ENCODE measurements around the gene FAH. TPM values are rescaled to one million over a fixed set of nuclear protein-coding genes. Genes with fewer than 3 reads are reported as not detected.

The FAH gene
- total RNA-seq, 4 donors from 2014 or later, result 11.1 to 15.0 (median 14.0) TPM

DNA sequence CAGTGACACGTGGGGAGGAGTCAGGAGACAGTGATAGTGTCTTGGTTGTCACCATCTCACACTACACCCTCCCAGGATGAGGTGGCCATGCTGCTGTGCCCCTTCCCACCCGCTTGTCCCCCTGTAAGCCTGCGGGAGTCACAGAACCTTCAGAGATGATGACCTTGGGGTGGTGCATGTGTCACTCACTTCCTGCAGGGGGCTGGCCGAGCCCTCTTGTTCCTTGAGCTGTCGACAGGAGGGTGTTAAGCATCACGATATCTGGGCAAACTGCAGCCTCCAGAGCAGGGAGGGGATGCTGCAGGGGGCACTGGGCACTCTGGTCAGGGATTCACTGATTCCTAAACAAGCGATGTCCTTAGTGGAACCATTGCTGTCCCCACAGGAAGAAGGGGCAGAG lies 27.7 kb downstream of the FAH start:
- intact Hi-C loops (cut with DNase I), result no loop called here
- H3K4me1 ChIP-seq, result peaks cover 0 to 5% (median 0%) of the 10 kb centered on the region in 4 donors
- no peak overlapping the region for H3K27ac ChIP-seq (replicated peaks in 1 of 4)
- 69% methylated on average over 2 of the region's 7 CpGs for WGBS
- DNase-seq (ENCODE audit: extremely low spot score), result no peak
- no peaks in the 10 kb centered on the region for H3K27me3 ChIP-seq
- H3K36me3 ChIP-seq, result peaks cover 20 to 89% (median 48%) of the 10 kb centered on the region in 4 donors
- no peak overlapping the region for H3K4me3 ChIP-seq
- TF ChIP-seq EP300 (IDR thresholded peaks at IDR 0.05), result no peak
- no peak for TF ChIP-seq POLR2A (IDR thresholded peaks at IDR 0.05; ENCODE audit: low read depth)
- TF ChIP-seq, protein P1, sequence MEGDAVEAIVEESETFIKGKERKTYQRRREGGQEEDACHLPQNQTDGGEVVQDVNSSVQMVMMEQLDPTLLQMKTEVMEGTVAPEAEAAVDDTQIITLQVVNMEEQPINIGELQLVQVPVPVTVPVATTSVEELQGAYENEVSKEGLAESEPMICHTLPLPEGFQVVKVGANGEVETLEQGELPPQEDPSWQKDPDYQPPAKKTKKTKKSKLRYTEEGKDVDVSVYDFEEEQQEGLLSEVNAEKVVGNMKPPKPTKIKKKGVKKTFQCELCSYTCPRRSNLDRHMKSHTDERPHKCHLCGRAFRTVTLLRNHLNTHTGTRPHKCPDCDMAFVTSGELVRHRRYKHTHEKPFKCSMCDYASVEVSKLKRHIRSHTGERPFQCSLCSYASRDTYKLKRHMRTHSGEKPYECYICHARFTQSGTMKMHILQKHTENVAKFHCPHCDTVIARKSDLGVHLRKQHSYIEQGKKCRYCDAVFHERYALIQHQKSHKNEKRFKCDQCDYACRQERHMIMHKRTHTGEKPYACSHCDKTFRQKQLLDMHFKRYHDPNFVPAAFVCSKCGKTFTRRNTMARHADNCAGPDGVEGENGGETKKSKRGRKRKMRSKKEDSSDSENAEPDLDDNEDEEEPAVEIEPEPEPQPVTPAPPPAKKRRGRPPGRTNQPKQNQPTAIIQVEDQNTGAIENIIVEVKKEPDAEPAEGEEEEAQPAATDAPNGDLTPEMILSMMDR (IDR thresholded peaks at IDR 0.05), result no peak
- TF ChIP-seq POLR2AphosphoS5 (IDR thresholded peaks at IDR 0.05), result no peak
- no peaks in the 10 kb centered on the region for H3K9me3 ChIP-seq

DNA sequence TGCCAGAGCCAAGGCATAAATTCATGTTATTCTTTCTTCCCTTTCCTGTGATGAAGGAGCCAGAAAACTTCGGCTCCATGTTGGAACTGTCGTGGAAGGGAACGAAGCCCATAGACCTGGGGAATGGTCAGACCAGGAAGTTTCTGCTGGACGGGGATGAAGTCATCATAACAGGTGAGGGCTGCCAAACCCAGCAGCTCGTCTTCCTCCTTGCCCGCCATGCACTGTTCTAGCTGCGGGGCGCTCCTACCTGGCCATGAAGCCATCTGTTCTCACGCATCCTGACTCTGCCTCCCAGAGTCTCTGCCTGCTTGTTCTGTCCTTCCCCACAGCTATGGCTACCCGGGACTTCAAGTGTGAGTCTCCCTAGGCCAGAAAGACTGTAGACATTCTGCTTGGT lies 28.2 kb downstream of the FAH start:
- intact Hi-C loops (cut with DNase I), result no loop called here
- 94% methylated on average over 6 of the region's 10 CpGs for WGBS
- Histone ChIP-seq H3K4me1 (peaks cover 0 to 5% (median 0%) of the 10 kb centered on the region in 4 donors), H3K36me3 (peaks cover 24 to 89% (median 54%) of the 10 kb centered on the region in 4 donors), H3K27me3 (no peaks in the 10 kb centered on the region), H3K27ac (replicated peaks in 1 of 4) (no peak overlapping the region), H3K9me3 (no peaks in the 10 kb centered on the region), H3K4me3 (no peak overlapping the region)
- no peak for TF ChIP-seq EP300 (IDR thresholded peaks at IDR 0.05)
- TF ChIP-seq, protein P1 (IDR thresholded peaks at IDR 0.05), result no peak
- no peak for DNase-seq (ENCODE audit: extremely low spot score)

DNA sequence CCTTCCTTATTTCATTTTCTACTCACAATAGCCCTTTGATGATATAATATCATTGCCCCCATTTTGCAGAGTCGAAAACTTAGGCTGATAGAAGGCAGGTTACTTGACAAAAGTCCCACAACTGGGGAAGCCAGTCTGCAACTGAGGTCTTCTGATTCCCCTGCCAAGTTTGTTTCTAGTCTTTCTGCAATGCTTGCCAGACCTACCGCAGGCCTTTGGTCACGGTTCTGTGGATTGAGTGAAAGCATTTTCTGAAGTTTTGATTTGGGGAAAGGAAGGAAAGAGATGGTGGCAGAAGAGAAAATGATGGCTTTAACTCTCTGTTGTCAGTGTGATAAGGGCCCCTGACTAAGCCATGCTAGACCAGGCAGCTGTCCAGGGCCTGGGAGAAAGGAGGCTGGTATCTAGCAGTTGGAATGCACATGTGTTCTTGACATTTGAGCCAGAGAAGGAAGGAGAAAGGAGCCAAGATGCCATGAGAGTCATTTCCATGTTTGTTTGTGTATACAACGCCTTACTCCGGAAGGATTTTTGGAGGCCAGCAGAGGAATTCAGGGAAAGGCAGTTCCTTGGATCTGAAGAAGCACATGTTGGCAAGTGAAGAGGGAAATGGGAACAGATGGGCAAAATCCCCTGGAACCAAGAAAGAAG lies 29.9 kb downstream of the FAH start:
- DNase-seq (ENCODE audit: extremely low spot score), result no peak
- TF ChIP-seq POLR2A (IDR thresholded peaks at IDR 0.05; ENCODE audit: low read depth) (no peak), EP300 (IDR thresholded peaks at IDR 0.05) (no peak), POLR2AphosphoS5 (IDR thresholded peaks at IDR 0.05) (no peak)
- TF ChIP-seq, protein P1 (IDR thresholded peaks at IDR 0.05), result no peak
- WGBS, result 64% methylated on average over 5 of the region's 5 CpGs
- H3K4me1 ChIP-seq, result peaks cover 0 to 5% (median 0%) of the 10 kb centered on the region in 4 donors
- H3K27ac ChIP-seq (replicated peaks in 1 of 4), result no peak overlapping the region
- no peaks in the 10 kb centered on the region for H3K27me3 ChIP-seq
- H3K9me3 ChIP-seq, result no peaks in the 10 kb centered on the region
- intact Hi-C loops (cut with DNase I), result no loop called here
- H3K36me3 ChIP-seq, result peaks cover 40 to 91% (median 60%) of the 10 kb centered on the region in 4 donors
- H3K4me3 ChIP-seq, result no peak overlapping the region

DNA sequence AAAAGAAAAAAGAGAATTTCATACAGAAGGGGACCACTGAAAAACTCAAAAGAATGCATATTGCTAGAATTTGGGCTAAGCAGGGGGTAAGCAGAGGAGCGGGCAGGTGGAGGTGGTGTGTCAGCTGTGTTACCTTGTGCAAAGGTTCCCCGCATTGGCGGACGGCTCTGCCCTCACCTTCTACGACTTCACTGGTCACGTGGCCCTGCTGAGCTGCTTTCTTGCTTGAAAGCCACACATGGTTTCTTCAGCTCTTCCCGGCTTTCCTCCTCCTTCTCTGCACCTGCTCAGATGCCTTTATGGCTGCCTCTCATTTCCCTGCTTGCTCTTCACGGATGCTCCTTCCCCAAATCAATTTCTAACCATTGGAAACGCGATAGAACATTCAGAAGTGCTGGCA lies 30.5 kb downstream of the FAH start:
- Histone ChIP-seq H3K9me3 (no peaks in the 10 kb centered on the region), H3K27ac (replicated peaks in 1 of 4) (no peak overlapping the region), H3K4me3 (no peak overlapping the region), H3K4me1 (peaks cover 0 to 5% (median 0%) of the 10 kb centered on the region in 4 donors), H3K27me3 (no peaks in the 10 kb centered on the region), H3K36me3 (peaks cover 40 to 91% (median 57%) of the 10 kb centered on the region in 4 donors)
- TF ChIP-seq POLR2AphosphoS5 (IDR thresholded peaks at IDR 0.05), result no peak
- TF ChIP-seq EP300 (IDR thresholded peaks at IDR 0.05), result no peak
- TF ChIP-seq POLR2A (IDR thresholded peaks at IDR 0.05; ENCODE audit: low read depth), result no peak
- no peak for DNase-seq (ENCODE audit: extremely low spot score)
- WGBS, result 95% methylated on average over 10 of the region's 10 CpGs
- intact Hi-C loops (cut with DNase I), result no loop called here

DNA sequence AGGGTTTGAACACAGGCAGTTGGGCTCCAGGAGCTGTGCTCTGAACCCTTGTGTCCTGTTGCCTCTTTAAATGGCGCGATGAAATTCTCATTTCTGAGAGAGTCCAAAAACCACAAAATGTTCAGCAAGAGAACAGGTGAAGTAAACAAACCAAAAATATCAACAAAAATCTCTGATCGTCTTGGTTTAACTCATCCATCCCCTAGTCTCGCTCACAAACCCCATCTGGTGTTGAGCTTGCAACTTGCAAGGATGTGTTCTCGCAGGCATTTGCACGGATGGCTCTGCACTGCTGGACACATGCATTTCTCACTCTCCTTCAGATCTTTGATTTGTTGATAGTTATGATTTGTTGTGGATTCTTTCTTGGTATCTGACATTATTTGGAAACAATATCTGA lies 31.1 kb downstream of the FAH start:
- Histone ChIP-seq H3K4me1 (peaks cover 0 to 5% (median 0%) of the 10 kb centered on the region in 4 donors), H3K27me3 (no peaks in the 10 kb centered on the region), H3K27ac (replicated peaks in 1 of 4) (no peak overlapping the region), H3K4me3 (no peak overlapping the region), H3K9me3 (no peaks in the 10 kb centered on the region), H3K36me3 (peaks cover 40 to 90% (median 57%) of the 10 kb centered on the region in 4 donors)
- TF ChIP-seq EP300 (IDR thresholded peaks at IDR 0.05) (no peak), POLR2AphosphoS5 (IDR thresholded peaks at IDR 0.05) (no peak), POLR2A (IDR thresholded peaks at IDR 0.05; ENCODE audit: low read depth) (no peak)
- TF ChIP-seq, protein P1 (IDR thresholded peaks at IDR 0.05), result no peak
- intact Hi-C loops (cut with DNase I), result no loop called here
- DNase-seq (ENCODE audit: extremely low spot score), result no peak
- WGBS, result 79% methylated on average over 6 of the region's 6 CpGs
